ENCODE data around the gene HDHD5.

GRCh38 chr22:17100621-17101020, 58.5 kb downstream of the HDHD5 start:
- TF ChIP-seq SIN3A (IDR thresholded peaks at IDR 0.05; ENCODE audit: borderline replicate concordance, insufficient read depth, low read depth, low read length) (no peak), CTCF (IDR thresholded peaks at IDR 0.05) (no peak)

Measured in Panc1 (cell line).